Liver (tissue), 9 donors: ENCODE results near the gene TOP3A. TPM values are rescaled to one million over a fixed set of nuclear protein-coding genes. Genes with fewer than 3 reads are reported as not detected.

ENCODE experiments used
- DNase-seq: peaks from one replicate; pipeline ENCODE4 v3.0.0-alpha.2; 2017; ENCODE audit warnings: low spot score
- H3K27ac ChIP-seq, 2 donors: one replicate each; pipeline ENCODE4 v1.7.0; 2013; ENCODE audit warnings: inconsistent platforms in 2 of 2, low read length in 2 of 2, control low read depth in 1 of 2, low read depth in 1 of 2, mild to moderate bottlenecking in 1 of 2
- H3K27me3 ChIP-seq, 4 donors: one replicate each; pipeline versions ENCODE4 v1.6.1 to v1.7.0; 2013; ENCODE audit warnings: low read length in 3 of 4, inconsistent platforms in 1 of 4, mild to moderate bottlenecking in 1 of 4, moderate library complexity in 1 of 4; ENCODE audit not compliant: control insufficient read depth in 4 of 4, insufficient read depth in 4 of 4
- H3K36me3 ChIP-seq, 4 donors: one replicate each; pipeline versions ENCODE4 v1.6.1 to v1.7.0; 2013; ENCODE audit warnings: low read length in 3 of 4, mild to moderate bottlenecking in 3 of 4, low read depth in 1 of 4, moderate library complexity in 1 of 4; ENCODE audit not compliant: control insufficient read depth in 4 of 4, insufficient read depth in 3 of 4
- H3K4me1 ChIP-seq, 4 donors: one replicate each; pipeline versions ENCODE4 v1.6.1 to v1.7.0; 2013; ENCODE audit warnings: low read length in 3 of 4, mild to moderate bottlenecking in 3 of 4, moderate library complexity in 1 of 4; ENCODE audit not compliant: control insufficient read depth in 4 of 4, insufficient read depth in 4 of 4
- H3K4me3 ChIP-seq, 3 donors: one replicate each; pipeline versions ENCODE4 v1.6.1 to v1.7.0; 2013; ENCODE audit warnings: low read length in 3 of 3, control low read depth in 1 of 3, low read depth in 1 of 3, mild to moderate bottlenecking in 1 of 3
- H3K9ac ChIP-seq, 2 donors: one replicate each; pipeline ENCODE4 v1.7.0; 2013; ENCODE audit warnings: low read length in 2 of 2, mild to moderate bottlenecking in 2 of 2, moderate library complexity in 2 of 2, control low read depth in 1 of 2, low read depth in 1 of 2
- H3K9me3 ChIP-seq, 4 donors: one replicate each; pipeline versions ENCODE4 v1.6.1 to v1.7.0; 2013; ENCODE audit warnings: low read length in 3 of 4; ENCODE audit not compliant: control insufficient read depth in 4 of 4
- EGR1 ChIP-seq, 2 donors: IDR thresholded peaks; 2 replicates each; pipeline ENCODE4 v1.6.1; 2016 to 2018; ENCODE audit warnings: antibody characterized with exemption in 2 of 2, low read depth in 2 of 2
- FOXA1 ChIP-seq: IDR thresholded peaks from 2 replicates; pipeline ENCODE4 v1.6.1; 2016; ENCODE audit warnings: antibody characterized with exemption
- FOXA2 ChIP-seq: IDR thresholded peaks from 2 replicates; pipeline ENCODE4 v1.6.1; 2016; ENCODE audit warnings: antibody characterized with exemption
- GABPA ChIP-seq, 2 donors: IDR thresholded peaks in 1 of 2; conservative IDR thresholded peaks in 1 of 2; 2 replicates each; pipeline ENCODE4 v1.6.1; 2016; ENCODE audit warnings: antibody characterized with exemption in 2 of 2, mild to moderate bottlenecking in 1 of 2, moderate library complexity in 1 of 2
- HNF4A ChIP-seq, 2 donors: conservative IDR thresholded peaks; 2 replicates each; pipeline ENCODE4 v1.6.1; 2016; ENCODE audit warnings: antibody characterized with exemption in 2 of 2, mild to moderate bottlenecking in 2 of 2
- HNF4G ChIP-seq: IDR thresholded peaks from 2 replicates; pipeline ENCODE4 v1.6.1; 2016; ENCODE audit warnings: antibody characterized with exemption
- JUND ChIP-seq, 2 donors: IDR thresholded peaks; 2 replicates each; pipeline ENCODE4 v1.6.1; 2016; ENCODE audit warnings: antibody characterized with exemption in 2 of 2
- NR2F2 ChIP-seq: IDR thresholded peaks from 2 replicates; pipeline ENCODE4 v1.6.1; 2016; ENCODE audit warnings: antibody characterized with exemption
- RAD21 ChIP-seq, 2 donors: IDR thresholded peaks; 2 replicates each; pipeline ENCODE4 v1.6.1; 2016; ENCODE audit warnings: antibody characterized with exemption in 2 of 2, mild to moderate bottlenecking in 2 of 2
- RXRA ChIP-seq, 2 donors: IDR thresholded peaks; 2 replicates each; pipeline ENCODE4 v1.6.1; 2017 to 2018; ENCODE audit warnings: antibody characterized with exemption in 2 of 2, mild to moderate bottlenecking in 1 of 2
- SP1 ChIP-seq: IDR thresholded peaks from 2 replicates; pipeline ENCODE4 v1.6.1; 2018; ENCODE audit warnings: antibody characterized with exemption, mild to moderate bottlenecking
- TAF1 ChIP-seq: conservative IDR thresholded peaks from 2 replicates; pipeline ENCODE4 v1.6.1; 2016; ENCODE audit warnings: antibody characterized with exemption, mild to moderate bottlenecking
- YY1 ChIP-seq: IDR thresholded peaks from 2 replicates; pipeline ENCODE4 v1.6.1; 2016; ENCODE audit warnings: antibody characterized with exemption, mild to moderate bottlenecking
- WGBS: extraction: QIAGEN DNeasy Blood & Tissue Kit; methylation state at CpG from one replicate; pipeline ENCODE4 v1.1.7; 2013; 5-methylcytosine and 5-hydroxymethylcytosine counted together
- polyA plus RNA-seq, 2 donors: library from polyadenylated mRNA; stranded (reverse) in 1 of 2; unstranded in 1 of 2; fragments of 200-250 nt in 1 of 2; fragments of >200 nt in 1 of 2; fragmentation: Nextera tagmentation in 1 of 2; extraction: Ambion mirVana in 1 of 2; gene quantifications; one replicate each; pipeline versions ENCODE4 v1.2.1 to v1.2.3, GENCODE V29; 2013 to 2015
- total RNA-seq, 2 donors: library from RNA; depleted of rRNA; stranded (reverse); fragments of >200 nt; gene quantifications; one replicate each; pipeline ENCODE4 v1.2.3, GENCODE V29; 2014
- TF ChIP-seq, protein P1 (sequence below): IDR thresholded peaks from 2 replicates; pipeline ENCODE4 v1.6.1; 2016; ENCODE audit warnings: antibody characterized with exemption
- TF ChIP-seq, protein P2 (sequence below): IDR thresholded peaks from 2 replicates; pipeline ENCODE4 v1.6.1; 2016; ENCODE audit warnings: antibody characterized with exemption, mild to moderate bottlenecking
- TF ChIP-seq, protein P3 (sequence below): IDR thresholded peaks from 2 replicates; pipeline ENCODE4 v1.6.1; 2016; ENCODE audit warnings: antibody characterized with exemption
- TF ChIP-seq, protein P4 (sequence below): IDR thresholded peaks from 2 replicates; pipeline ENCODE4 v1.6.1; 2016; ENCODE audit warnings: antibody characterized with exemption
- TF ChIP-seq, protein P5 (sequence below): fragments of 150-350 bp; IDR thresholded peaks from 2 replicates; pipeline ENCODE4 v1.5.1; 2017; ENCODE audit warnings: improper control_type of control experiment, low read depth, low read length; ENCODE audit not compliant: missing input control
- donor health status: healthy.
- donor health status: healthy.
- donor health status: healthy.
- donor health status: healthy.
- donor health status: healthy.

The TOP3A gene
- total and polyA plus RNA-seq, 4 donors: 6.6 to 37.5 (median 14.3) TPM

DNA sequence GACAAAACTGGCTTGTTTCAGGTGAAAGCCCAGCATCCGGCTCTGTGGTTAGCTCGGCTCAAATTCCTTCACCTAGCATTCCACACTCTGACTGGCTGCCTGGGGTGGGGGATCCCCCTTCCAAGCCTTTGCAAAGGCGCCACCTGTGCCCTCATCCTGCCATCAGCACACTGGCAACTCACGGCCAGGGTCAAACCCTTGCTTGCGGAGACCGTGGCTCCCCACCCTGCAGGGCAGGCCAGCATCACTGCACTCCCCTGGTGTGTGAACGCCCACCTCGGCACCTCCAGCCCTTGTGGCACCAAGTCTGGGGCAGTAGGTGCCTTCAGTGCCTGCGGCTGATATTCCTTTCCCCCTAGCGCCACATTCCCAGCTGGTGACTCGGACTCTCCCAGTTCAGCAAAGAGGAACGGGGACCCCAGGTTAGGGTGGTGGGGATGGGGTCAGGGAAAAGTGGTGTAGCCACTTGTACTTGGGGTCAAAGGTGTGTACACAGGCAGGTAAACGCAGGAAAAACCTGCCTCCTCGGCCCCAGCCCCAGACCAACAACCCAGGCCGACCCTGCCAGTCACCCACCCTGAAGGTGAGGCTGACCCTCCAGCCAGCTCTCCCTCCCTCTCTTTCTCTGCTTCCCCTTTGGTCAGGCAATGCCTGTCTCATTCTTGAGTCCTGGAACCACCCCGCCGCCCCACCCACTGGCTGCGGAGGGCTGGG, 57.4 kb downstream of the TOP3A start:
- peak overlapping the region; percentile 66 to 72 for H3K9ac ChIP-seq
- H3K36me3 ChIP-seq: peaks cover 6 to 21% (median 18%) of the 10 kb centered on the region in 4 donors
- peaks cover 24 to 52% (median 33%) of the 10 kb centered on the region in 4 donors for H3K4me1 ChIP-seq
- peak overlapping the region; percentile 88 to 89 for H3K27ac ChIP-seq
- no peaks in the 10 kb centered on the region for H3K9me3 ChIP-seq
- peak overlapping the region; percentile 83 to 92 (median 88) for H3K4me3 ChIP-seq
- WGBS: 38% methylated on average over 18 of the region's 18 CpGs
- H3K27me3 ChIP-seq: no peaks in the 10 kb centered on the region
- TF ChIP-seq YY1: no peak
- TF ChIP-seq RAD21 (IDR thresholded peaks at IDR 0.05): no peak
- no peak for TF ChIP-seq FOXA1
- TF ChIP-seq, protein P1, sequence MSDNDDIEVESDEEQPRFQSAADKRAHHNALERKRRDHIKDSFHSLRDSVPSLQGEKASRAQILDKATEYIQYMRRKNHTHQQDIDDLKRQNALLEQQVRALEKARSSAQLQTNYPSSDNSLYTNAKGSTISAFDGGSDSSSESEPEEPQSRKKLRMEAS: no peak
- TF ChIP-seq, protein P2, sequence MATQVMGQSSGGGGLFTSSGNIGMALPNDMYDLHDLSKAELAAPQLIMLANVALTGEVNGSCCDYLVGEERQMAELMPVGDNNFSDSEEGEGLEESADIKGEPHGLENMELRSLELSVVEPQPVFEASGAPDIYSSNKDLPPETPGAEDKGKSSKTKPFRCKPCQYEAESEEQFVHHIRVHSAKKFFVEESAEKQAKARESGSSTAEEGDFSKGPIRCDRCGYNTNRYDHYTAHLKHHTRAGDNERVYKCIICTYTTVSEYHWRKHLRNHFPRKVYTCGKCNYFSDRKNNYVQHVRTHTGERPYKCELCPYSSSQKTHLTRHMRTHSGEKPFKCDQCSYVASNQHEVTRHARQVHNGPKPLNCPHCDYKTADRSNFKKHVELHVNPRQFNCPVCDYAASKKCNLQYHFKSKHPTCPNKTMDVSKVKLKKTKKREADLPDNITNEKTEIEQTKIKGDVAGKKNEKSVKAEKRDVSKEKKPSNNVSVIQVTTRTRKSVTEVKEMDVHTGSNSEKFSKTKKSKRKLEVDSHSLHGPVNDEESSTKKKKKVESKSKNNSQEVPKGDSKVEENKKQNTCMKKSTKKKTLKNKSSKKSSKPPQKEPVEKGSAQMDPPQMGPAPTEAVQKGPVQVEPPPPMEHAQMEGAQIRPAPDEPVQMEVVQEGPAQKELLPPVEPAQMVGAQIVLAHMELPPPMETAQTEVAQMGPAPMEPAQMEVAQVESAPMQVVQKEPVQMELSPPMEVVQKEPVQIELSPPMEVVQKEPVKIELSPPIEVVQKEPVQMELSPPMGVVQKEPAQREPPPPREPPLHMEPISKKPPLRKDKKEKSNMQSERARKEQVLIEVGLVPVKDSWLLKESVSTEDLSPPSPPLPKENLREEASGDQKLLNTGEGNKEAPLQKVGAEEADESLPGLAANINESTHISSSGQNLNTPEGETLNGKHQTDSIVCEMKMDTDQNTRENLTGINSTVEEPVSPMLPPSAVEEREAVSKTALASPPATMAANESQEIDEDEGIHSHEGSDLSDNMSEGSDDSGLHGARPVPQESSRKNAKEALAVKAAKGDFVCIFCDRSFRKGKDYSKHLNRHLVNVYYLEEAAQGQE: no peak
- TF ChIP-seq, protein P3, sequence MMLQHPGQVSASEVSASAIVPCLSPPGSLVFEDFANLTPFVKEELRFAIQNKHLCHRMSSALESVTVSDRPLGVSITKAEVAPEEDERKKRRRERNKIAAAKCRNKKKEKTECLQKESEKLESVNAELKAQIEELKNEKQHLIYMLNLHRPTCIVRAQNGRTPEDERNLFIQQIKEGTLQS: no peak
- TF ChIP-seq FOXA2: no peak
- TF ChIP-seq GABPA (IDR thresholded peaks at IDR 0.05 in 1 of 2, conservative IDR thresholded peaks at IDR 0.05 in 1 of 2): no peak
- no peak for TF ChIP-seq RXRA (IDR thresholded peaks at IDR 0.05)
- no peak for TF ChIP-seq NR2F2
- TF ChIP-seq HNF4G: no peak
- TF ChIP-seq HNF4A (conservative IDR thresholded peaks at IDR 0.05): no peak
- TF ChIP-seq JUND (IDR thresholded peaks at IDR 0.05): no peak
- DNase-seq: peak; percentile 63

DNA sequence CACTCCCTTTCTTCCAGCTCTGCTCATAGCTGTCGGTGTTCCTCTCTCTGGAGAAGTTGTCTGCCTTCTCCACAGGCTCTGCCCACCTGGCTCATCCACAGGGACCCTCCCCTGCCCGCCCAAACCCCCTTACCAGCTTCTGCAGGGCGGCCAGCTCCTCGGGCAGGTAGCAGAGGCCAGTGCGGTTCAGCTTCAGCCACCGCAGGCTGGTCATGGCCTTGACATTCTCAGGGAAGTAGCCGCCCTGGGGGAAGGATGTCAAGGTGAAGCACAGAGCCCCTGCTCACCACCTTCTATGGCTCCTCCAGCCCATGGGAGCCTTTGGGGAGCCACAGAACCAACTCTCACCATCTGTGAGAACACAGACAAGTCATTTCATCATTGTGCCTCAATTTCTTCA, 58.0 kb downstream of the TOP3A start:
- Histone ChIP-seq H3K36me3 (peaks cover 11 to 27% (median 24%) of the 10 kb centered on the region in 4 donors), H3K4me1 (peaks cover 22 to 46% (median 30%) of the 10 kb centered on the region in 4 donors), H3K4me3 (no peak overlapping the region), H3K9ac (no peak overlapping the region), H3K9me3 (no peaks in the 10 kb centered on the region), H3K27ac (no peak overlapping the region), H3K27me3 (no peaks in the 10 kb centered on the region)
- TF ChIP-seq FOXA1 (no peak), TAF1 (no peak), SP1 (no peak), JUND (IDR thresholded peaks at IDR 0.05) (no peak), HNF4A (conservative IDR thresholded peaks at IDR 0.05) (no peak), FOXA2 (no peak), YY1 (no peak), EGR1 (IDR thresholded peaks at IDR 0.05; ENCODE audit: low read depth in 2 of 2) (no peak), NR2F2 (no peak), GABPA (IDR thresholded peaks at IDR 0.05 in 1 of 2, conservative IDR thresholded peaks at IDR 0.05 in 1 of 2) (no peak), HNF4G (no peak), RAD21 (IDR thresholded peaks at IDR 0.05) (no peak), RXRA (IDR thresholded peaks at IDR 0.05) (no peak)
- TF ChIP-seq, protein P1: no peak
- TF ChIP-seq, protein P3: no peak
- TF ChIP-seq, protein P4, sequence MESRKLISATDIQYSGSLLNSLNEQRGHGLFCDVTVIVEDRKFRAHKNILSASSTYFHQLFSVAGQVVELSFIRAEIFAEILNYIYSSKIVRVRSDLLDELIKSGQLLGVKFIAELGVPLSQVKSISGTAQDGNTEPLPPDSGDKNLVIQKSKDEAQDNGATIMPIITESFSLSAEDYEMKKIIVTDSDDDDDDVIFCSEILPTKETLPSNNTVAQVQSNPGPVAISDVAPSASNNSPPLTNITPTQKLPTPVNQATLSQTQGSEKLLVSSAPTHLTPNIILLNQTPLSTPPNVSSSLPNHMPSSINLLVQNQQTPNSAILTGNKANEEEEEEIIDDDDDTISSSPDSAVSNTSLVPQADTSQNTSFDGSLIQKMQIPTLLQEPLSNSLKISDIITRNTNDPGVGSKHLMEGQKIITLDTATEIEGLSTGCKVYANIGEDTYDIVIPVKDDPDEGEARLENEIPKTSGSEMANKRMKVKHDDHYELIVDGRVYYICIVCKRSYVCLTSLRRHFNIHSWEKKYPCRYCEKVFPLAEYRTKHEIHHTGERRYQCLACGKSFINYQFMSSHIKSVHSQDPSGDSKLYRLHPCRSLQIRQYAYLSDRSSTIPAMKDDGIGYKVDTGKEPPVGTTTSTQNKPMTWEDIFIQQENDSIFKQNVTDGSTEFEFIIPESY: no peak
- TF ChIP-seq, protein P5, sequence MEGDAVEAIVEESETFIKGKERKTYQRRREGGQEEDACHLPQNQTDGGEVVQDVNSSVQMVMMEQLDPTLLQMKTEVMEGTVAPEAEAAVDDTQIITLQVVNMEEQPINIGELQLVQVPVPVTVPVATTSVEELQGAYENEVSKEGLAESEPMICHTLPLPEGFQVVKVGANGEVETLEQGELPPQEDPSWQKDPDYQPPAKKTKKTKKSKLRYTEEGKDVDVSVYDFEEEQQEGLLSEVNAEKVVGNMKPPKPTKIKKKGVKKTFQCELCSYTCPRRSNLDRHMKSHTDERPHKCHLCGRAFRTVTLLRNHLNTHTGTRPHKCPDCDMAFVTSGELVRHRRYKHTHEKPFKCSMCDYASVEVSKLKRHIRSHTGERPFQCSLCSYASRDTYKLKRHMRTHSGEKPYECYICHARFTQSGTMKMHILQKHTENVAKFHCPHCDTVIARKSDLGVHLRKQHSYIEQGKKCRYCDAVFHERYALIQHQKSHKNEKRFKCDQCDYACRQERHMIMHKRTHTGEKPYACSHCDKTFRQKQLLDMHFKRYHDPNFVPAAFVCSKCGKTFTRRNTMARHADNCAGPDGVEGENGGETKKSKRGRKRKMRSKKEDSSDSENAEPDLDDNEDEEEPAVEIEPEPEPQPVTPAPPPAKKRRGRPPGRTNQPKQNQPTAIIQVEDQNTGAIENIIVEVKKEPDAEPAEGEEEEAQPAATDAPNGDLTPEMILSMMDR: no peak
- TF ChIP-seq, protein P2: no peak
- no peak for DNase-seq
- WGBS: 90% methylated on average over 7 of the region's 7 CpGs
